OCI-LY7 (cell line): Measurements from ENCODE around the gene MAPT. TPM values are rescaled to one million over a fixed set of nuclear protein-coding genes. Genes with fewer than 3 reads are reported as not detected.

Experiments used
- BruUV-seq: library from RNA; stranded (reverse); fragments of 400-500 nt; replicated peaks from 2 replicates; lab custom pipeline; 2021; lab: Mats Ljungman, UMichigan
- CTCF ChIA-PET: fragments of 300-600 bp; sonication (Branson Sonifier 250); formaldehyde crosslinking; loops from one replicate; lab custom pipeline; 2022; ENCODE audit warnings: antibody characterized with exemption; ENCODE audit not compliant: unreplicated experiment; lab: Charles Lee
- POLR2A ChIA-PET: fragments of 300-600 bp; sonication (Branson Sonifier 250); formaldehyde crosslinking; loops from one replicate; lab custom pipeline; 2022; ENCODE audit warnings: antibody characterized with exemption; lab: Charles Lee
- DNase-seq: peaks from one replicate; pipeline ENCODE4 v3.0.0-alpha.2; 2015; ENCODE audit warnings: low spot score
- H2AFZ ChIP-seq: fragments of 200-600 bp; sonication (generic), shearing (Covaris generic); 2 replicates; pipeline ENCODE4 v1.6.1; 2014; ENCODE audit warnings: mild to moderate bottlenecking, antibody characterized with exemption, low read length, moderate library complexity
- H3K27ac ChIP-seq: fragments of 200-600 bp; sonication (generic); 2 replicates; pipeline ENCODE4 v1.5.1; 2014; ENCODE audit warnings: mixed run types, low read depth, mild to moderate bottlenecking, moderate library complexity, low read length, inconsistent platforms; ENCODE audit not compliant: poor library complexity, severe bottlenecking
- H3K36me3 ChIP-seq: fragments of 200-600 bp; sonication (generic); 2 replicates; pipeline ENCODE4 v1.6.1; 2014; ENCODE audit warnings: mild to moderate bottlenecking, antibody characterized with exemption, low read length, moderate library complexity, mixed read lengths; ENCODE audit not compliant: insufficient read depth
- H3K4me1 ChIP-seq: fragments of 200-600 bp; sonication (generic); 2 replicates; pipeline ENCODE4 v1.5.1; 2014; ENCODE audit warnings: mild to moderate bottlenecking, low read length; ENCODE audit not compliant: insufficient read depth, poor library complexity, severe bottlenecking
- H3K4me2 ChIP-seq: fragments of 200-600 bp; sonication (generic); 2 replicates; pipeline ENCODE4 v1.6.1; 2014; ENCODE audit warnings: mild to moderate bottlenecking, low read length
- H3K4me3 ChIP-seq: fragments of 200-600 bp; sonication (generic); 2 replicates; pipeline ENCODE4 v1.5.1; 2014; ENCODE audit warnings: mild to moderate bottlenecking, low read depth, low read length; ENCODE audit not compliant: poor library complexity, severe bottlenecking
- H3K79me2 ChIP-seq: fragments of 200-600 bp; sonication (generic); 2 replicates; pipeline ENCODE4 v1.6.1; 2016; ENCODE audit warnings: low read depth, mild to moderate bottlenecking, low read length, moderate library complexity, mixed read lengths; ENCODE audit not compliant: insufficient read depth
- H3K9me2 ChIP-seq: fragments of 200-600 bp; sonication (generic); 2 replicates; pipeline ENCODE4 v1.6.1; 2016; ENCODE audit warnings: mild to moderate bottlenecking, low read length, mixed read lengths; ENCODE audit not compliant: insufficient read depth
- H3K9me3 ChIP-seq: fragments of 200-600 bp; sonication (generic); 2 replicates; pipeline ENCODE4 v1.6.1; 2014; ENCODE audit warnings: mild to moderate bottlenecking, mixed run types, low read length, mixed read lengths
- H4K20me1 ChIP-seq: fragments of 200-600 bp; sonication (generic); 2 replicates; pipeline ENCODE4 v1.6.1; 2014; ENCODE audit warnings: mild to moderate bottlenecking, antibody characterized with exemption, low read length, moderate library complexity, mixed read lengths; ENCODE audit not compliant: insufficient read depth
- CTCF ChIP-seq: fragments of 200-600 bp; sonication (generic); conservative IDR thresholded peaks from 2 replicates; pipeline ENCODE4 v1.5.1; 2014; ENCODE audit warnings: mild to moderate bottlenecking, antibody characterized with exemption, low read length, moderate library complexity, mixed read lengths
- EZH2phosphoT487 ChIP-seq: fragments of 200-600 bp; sonication (generic); IDR thresholded peaks from 2 replicates; pipeline ENCODE4 v1.6.1; 2018; ENCODE audit warnings: low read depth, borderline replicate concordance, mild to moderate bottlenecking, mixed run types, antibody characterized with exemption, low read length, moderate library complexity, mixed read lengths
- intact Hi-C: fragments of 100-400 bp; cut with micrococcal nuclease; formaldehyde crosslinking; loops from one replicate; pipeline ENCODE4 v1.10.0; 2022; ENCODE audit not compliant: unreplicated experiment
- total RNA-seq, 2 experiments: library from RNA; depleted of rRNA in 1 of 2; stranded (reverse); fragments of >200 nt in 1 of 2; shearing (Covaris generic) in 1 of 2; gene quantifications; 2 replicates each; pipeline ENCODE4 v1.2.3, GENCODE V29; 2014 to 2022

MAPT gene
- total RNA-seq, 2 experiments from 2014 or later, result 0.44 TPM; not detected in 1

GRCh38 chr17:45904866-45905265, 10.5 kb downstream of the MAPT start:
- Histone ChIP-seq H3K9me3 (no peaks in the 10 kb centered on the region), H3K27ac (no peak overlapping the region), H3K79me2 (no peaks in the 10 kb centered on the region), H2AFZ (no peak overlapping the region), H3K9me2 (no peaks in the 10 kb centered on the region), H3K4me3 (no peak overlapping the region), H4K20me1 (no peaks in the 10 kb centered on the region), H3K36me3 (no peaks in the 10 kb centered on the region), H3K4me1 (no peaks in the 10 kb centered on the region), H3K4me2 (no peak overlapping the region)
- TF ChIP-seq CTCF (no peak), EZH2phosphoT487 (no peak)
- BruUV-seq, result no TSS peak
- intact Hi-C loops, result no loop called here
- POLR2A ChIA-PET, result no interaction called here
- CTCF ChIA-PET, result interaction anchor here (0.6 kb wide), 1 partner anchor 288 kb away, joined by 4 read pairs; the partner anchor contains the start of gene KANSL1
- DNase-seq, result no peak

- H3K27ac ChIP-seq, result no peak overlapping the region
- no peaks in the 10 kb centered on the region for H3K4me1 ChIP-seq
- H2AFZ ChIP-seq, result no peak overlapping the region
- no peaks in the 10 kb centered on the region for H3K9me2 ChIP-seq
- ChIA-PET CTCF (no interaction called here), POLR2A (no interaction called here)
- BruUV-seq, result no TSS peak
- no peaks in the 10 kb centered on the region for H3K36me3 ChIP-seq
- intact Hi-C loops, result no loop called here
- no peaks in the 10 kb centered on the region for H4K20me1 ChIP-seq
- no peaks in the 10 kb centered on the region for H3K79me2 ChIP-seq
- no peak for TF ChIP-seq EZH2phosphoT487
- TF ChIP-seq CTCF, result no peak
- no peaks in the 10 kb centered on the region for H3K9me3 ChIP-seq
- DNase-seq, result no peak
- H3K4me3 ChIP-seq, result no peak overlapping the region
- no peak overlapping the region for H3K4me2 ChIP-seq
Observed at GRCh38 chr17:45905814-45906213, 11.5 kb downstream of the MAPT start.

- no peak overlapping the region for H3K4me3 ChIP-seq
- no TSS peak for BruUV-seq
- no peaks in the 10 kb centered on the region for H3K4me1 ChIP-seq
- no peaks in the 10 kb centered on the region for H3K36me3 ChIP-seq
- ChIA-PET CTCF (no interaction called here), POLR2A (no interaction called here)
- no peaks in the 10 kb centered on the region for H3K9me2 ChIP-seq
- H3K79me2 ChIP-seq, result no peaks in the 10 kb centered on the region
- intact Hi-C loops, result no loop called here
- no peak overlapping the region for H3K27ac ChIP-seq
- DNase-seq, result no peak
- no peak overlapping the region for H2AFZ ChIP-seq
- H4K20me1 ChIP-seq, result no peaks in the 10 kb centered on the region
- TF ChIP-seq EZH2phosphoT487, result no peak
- no peak for TF ChIP-seq CTCF
- H3K9me3 ChIP-seq, result no peaks in the 10 kb centered on the region
- H3K4me2 ChIP-seq, result no peak overlapping the region
Observed at GRCh38 chr17:45906237-45906636, 11.9 kb downstream of the MAPT start.
